Activated T-cell treated with anti-CD3 and anti-CD28 coated beads for 4 hours (primary cell): ENCODE measurements around the gene GPR15LG.

Source experiments
- DNase-seq: peaks from one replicate; pipeline ENCODE4 v3.0.0-alpha.2; 2020

Gene GPR15LG

GRCh38 chr10:84194424-84195043 is 20.9 kb downstream of the GPR15LG start, which contains the start of gene CDHR1:
TSS of gene CDHR1 (plus strand) at chr10:84194537. CDS start at chr10:84194761, 224 bp downstream.
- no peak for DNase-seq

GRCh38 chr10:84195044-84195830 is 21.6 kb downstream of the GPR15LG start:
- no peak for DNase-seq

GRCh38 chr10:84196083-84196482 is 22.5 kb downstream of the GPR15LG start:
- no peak for DNase-seq

GRCh38 chr10:84196941-84197340 is 23.3 kb downstream of the GPR15LG start:
- DNase-seq = no peak

- no peak for DNase-seq
Measured at GRCh38 chr10:84197643-84198042, 24.0 kb downstream of the GPR15LG start.

- no peak for DNase-seq
Measured at GRCh38 chr10:84198206-84198915, 24.8 kb downstream of the GPR15LG start.

- no peak for DNase-seq
Measured at GRCh38 chr10:84200537-84201243, 27.1 kb downstream of the GPR15LG start.

- DNase-seq = no peak
Measured at GRCh38 chr10:84201244-84201606, 27.6 kb downstream of the GPR15LG start.

- DNase-seq = no peak
Measured at GRCh38 chr10:84201682-84202081, 28.1 kb downstream of the GPR15LG start.

- DNase-seq = no peak
Measured at GRCh38 chr10:84202349-84202748, 28.7 kb downstream of the GPR15LG start.

- DNase-seq = no peak
Measured at GRCh38 chr10:84204122-84204521, 30.5 kb downstream of the GPR15LG start.

- DNase-seq = no peak
Measured at GRCh38 chr10:84204610-84205009, 31.0 kb downstream of the GPR15LG start.

- DNase-seq = peak; percentile 30
Measured at GRCh38 chr10:84205049-84205852, 31.6 kb downstream of the GPR15LG start.

GRCh38 chr10:84205853-84206525 is 32.4 kb downstream of the GPR15LG start:
- DNase-seq = no peak

- no peak for DNase-seq
Measured at GRCh38 chr10:84208023-84208422, 34.4 kb downstream of the GPR15LG start.

GRCh38 chr10:84211566-84211965 is 38.0 kb downstream of the GPR15LG start:
- DNase-seq = no peak

GRCh38 chr10:84212014-84212413 is 38.4 kb downstream of the GPR15LG start:
- no peak for DNase-seq

GRCh38 chr10:84213076-84213475 is 39.5 kb downstream of the GPR15LG start:
- DNase-seq = no peak

GRCh38 chr10:84214046-84214572 is 40.5 kb downstream of the GPR15LG start:
- no peak for DNase-seq

- DNase-seq = no peak
Measured at GRCh38 chr10:84214612-84215235, 41.1 kb downstream of the GPR15LG start.

GRCh38 chr10:84216834-84217233 is 43.2 kb downstream of the GPR15LG start:
- DNase-seq = no peak
